VCaP (cell line): ENCODE data around the gene PARP16.

Source experiments
- H3K27ac ChIP-seq: fragments of 450-650 bp; 2 replicates; pipeline ENCODE4 v1.5.1; 2017
- TF ChIP-seq, protein P1 (sequence below): fragments of 450-650 bp; conservative IDR thresholded peaks from 2 replicates; pipeline ENCODE4 v1.5.1; 2017; ENCODE audit warnings: mild to moderate bottlenecking, moderate library complexity

The PARP16 gene

DNA sequence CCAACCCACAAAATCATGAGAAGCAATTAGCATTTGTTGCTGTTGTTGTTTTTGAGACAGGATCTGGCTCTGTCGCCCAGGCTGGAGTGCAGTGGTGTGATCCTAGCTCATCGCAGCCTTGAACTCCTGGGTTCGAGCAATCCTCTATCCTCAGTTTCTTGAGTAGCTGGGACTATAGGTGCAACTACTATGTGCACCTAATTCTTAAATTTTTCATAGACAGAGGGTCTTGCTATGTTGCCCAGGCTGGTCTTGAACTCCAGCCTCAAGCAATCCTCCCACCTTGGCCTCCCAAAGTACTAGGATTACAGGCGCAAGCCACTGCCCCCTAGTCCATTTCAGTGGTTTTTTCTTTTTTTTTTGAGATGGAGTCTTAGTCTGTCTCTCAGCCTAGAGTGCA lies 18.3 kb downstream of the PARP16 start:
- no peak overlapping the region for H3K27ac ChIP-seq
- TF ChIP-seq, protein P1, sequence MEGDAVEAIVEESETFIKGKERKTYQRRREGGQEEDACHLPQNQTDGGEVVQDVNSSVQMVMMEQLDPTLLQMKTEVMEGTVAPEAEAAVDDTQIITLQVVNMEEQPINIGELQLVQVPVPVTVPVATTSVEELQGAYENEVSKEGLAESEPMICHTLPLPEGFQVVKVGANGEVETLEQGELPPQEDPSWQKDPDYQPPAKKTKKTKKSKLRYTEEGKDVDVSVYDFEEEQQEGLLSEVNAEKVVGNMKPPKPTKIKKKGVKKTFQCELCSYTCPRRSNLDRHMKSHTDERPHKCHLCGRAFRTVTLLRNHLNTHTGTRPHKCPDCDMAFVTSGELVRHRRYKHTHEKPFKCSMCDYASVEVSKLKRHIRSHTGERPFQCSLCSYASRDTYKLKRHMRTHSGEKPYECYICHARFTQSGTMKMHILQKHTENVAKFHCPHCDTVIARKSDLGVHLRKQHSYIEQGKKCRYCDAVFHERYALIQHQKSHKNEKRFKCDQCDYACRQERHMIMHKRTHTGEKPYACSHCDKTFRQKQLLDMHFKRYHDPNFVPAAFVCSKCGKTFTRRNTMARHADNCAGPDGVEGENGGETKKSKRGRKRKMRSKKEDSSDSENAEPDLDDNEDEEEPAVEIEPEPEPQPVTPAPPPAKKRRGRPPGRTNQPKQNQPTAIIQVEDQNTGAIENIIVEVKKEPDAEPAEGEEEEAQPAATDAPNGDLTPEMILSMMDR, result no peak

DNA sequence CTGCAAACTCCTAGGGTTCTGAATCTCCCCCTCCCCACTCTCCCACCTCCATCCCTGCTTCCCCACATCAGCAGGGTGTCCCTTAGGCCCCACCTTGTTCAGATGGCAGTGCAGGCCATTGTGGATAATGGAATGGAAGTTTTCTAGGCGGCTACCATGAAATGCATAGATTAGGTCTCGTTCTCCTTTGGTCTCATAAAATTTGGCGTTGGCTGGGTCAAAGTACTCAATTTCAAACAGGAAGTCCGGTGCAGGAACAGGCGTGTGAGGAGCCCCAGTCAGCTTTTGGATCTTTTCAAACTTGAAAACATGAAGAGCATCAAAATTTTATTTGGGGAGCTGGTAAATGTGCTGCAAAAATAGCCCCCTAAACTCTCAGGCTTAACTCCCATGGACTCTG lies 20.2 kb downstream of the PARP16 start:
- H3K27ac ChIP-seq, result no peak overlapping the region
- TF ChIP-seq, protein P1, result no peak

DNA sequence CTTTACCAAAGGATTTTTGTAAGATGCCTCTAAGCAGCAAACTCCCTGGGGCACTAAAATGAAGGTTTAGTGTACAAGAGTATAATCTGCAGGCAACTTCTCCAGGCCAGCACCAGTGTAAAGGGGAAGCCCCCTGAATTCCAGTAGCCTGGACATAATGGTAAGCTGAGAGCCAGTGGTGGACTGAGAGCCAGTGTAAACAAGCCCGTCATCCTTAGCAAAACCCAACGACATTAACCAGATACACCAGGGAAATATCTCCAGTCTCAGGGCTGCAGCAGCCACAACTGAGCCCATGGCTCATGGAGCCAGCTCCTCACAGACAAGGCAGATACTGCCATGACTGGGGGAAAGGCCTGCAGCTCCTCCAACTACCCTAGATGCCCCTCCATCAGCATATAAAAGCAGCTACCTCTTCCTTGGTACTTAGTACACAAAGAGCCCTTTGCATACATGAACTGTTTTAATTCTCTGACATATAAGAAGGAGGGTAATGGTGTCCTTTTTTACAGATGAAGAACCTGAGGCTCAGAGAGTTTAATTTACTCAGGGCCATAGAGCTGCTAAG lies 21.7 kb downstream of the PARP16 start:
- H3K27ac ChIP-seq, result no peak overlapping the region
- TF ChIP-seq, protein P1, result no peak

DNA sequence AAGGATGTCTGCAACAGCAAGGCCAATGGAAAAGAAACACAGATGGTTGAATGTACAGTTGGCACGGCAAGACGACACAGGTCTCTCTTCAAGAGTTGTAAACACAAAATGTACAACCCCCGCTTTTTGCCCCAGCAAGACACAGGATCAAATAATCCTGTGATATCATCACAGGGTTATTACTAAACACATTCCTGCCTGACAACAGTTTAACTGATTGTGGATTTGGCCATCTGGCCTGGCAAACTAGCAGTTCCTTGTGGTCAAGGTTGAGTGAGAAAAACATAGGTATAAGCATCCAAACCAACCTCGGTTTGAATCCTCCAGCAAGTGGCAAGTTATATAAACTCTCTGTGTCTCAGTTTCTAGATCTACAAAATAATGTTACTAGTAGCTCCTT lies 23.4 kb downstream of the PARP16 start:
- TF ChIP-seq, protein P1, result no peak
- no peak overlapping the region for H3K27ac ChIP-seq

DNA sequence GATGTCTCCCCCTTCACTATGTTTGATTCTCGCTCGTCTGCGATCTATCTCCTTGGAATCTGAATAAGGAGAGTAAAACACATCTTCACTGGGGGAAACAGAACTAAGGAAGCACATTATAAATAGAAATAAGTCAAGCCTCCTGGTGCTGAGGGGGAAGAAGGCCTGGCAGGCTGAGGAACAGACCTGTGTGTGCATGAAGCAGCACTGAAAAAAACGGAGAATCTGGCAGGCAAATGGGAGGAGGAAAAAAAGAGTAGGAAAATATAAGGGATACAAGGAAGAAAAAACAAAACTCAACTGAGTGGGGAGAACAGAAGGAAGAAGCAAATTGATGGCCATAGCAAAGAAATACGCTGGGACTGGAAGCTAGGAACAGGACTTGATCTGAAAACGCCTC lies 25.7 kb downstream of the PARP16 start:
- TF ChIP-seq, protein P1, result no peak
- no peak overlapping the region for H3K27ac ChIP-seq

DNA sequence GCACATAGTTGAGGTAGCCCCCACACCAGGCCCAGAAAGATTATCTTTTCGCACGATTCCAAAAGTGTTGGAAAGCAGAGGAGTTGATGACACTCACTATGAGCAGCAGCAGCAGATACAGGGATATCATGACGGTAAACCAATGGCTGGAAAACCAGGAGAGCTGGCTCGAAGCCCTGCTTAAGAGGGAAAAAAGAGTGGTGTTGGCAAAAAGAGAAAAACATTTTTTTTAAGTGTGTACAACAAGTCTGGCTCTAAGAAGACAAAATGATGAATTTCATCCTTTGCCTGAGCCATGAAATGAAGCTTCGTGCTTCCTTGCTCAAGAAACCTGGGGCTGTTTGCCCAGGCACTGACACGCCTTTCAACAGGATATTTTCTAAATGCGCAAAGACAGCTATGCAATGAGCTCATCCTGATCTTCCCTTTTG lies 27.3 kb downstream of the PARP16 start:
- H3K27ac ChIP-seq, result no peak overlapping the region
- TF ChIP-seq, protein P1, result no peak

DNA sequence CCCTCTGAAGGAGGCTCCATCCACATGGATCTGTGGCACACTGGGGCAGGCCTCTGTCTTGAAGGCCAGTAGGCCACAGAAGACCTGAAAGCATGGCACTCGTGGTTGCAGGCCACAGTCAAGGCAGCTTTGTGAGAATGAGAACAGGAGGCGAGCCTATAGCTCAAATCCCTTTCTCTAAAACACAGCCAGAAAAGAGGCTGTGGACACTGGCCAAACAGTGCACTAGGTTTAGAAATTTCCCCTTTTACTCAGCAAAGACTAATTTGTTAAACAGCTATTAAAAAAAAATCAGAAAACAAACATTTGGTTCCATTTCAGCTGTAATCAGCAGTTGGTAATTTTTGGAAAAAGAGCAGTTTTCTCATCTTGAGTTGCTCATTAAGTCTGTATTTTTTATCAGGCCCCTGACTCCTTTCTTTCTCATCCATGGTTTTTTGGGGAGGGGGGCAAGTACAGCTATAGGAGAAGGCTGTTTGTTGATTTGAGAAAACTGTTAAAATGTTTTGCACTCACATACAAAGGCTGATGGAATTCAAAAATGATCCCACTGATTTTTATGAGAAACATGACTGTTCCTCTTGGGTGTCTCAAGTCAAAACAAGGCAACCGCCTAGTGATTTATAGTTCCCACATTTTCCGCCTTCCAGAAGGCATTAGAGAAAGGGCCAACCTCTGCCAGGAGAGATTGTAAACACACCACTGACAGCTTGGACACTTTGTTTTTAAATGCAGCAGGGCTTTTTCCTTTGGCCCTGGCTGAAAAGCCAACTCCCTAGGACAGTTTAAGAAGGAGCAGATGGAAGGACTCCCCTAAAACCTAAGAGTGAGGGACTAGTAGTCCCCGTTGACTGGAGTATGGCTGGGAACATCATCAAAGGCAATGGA lies 28.1 kb downstream of the PARP16 start:
- H3K27ac ChIP-seq, result no peak overlapping the region
- TF ChIP-seq, protein P1, result no peak
